ENCODE measurements around the gene SERPINE3.

SERPINE3 gene

DNA sequence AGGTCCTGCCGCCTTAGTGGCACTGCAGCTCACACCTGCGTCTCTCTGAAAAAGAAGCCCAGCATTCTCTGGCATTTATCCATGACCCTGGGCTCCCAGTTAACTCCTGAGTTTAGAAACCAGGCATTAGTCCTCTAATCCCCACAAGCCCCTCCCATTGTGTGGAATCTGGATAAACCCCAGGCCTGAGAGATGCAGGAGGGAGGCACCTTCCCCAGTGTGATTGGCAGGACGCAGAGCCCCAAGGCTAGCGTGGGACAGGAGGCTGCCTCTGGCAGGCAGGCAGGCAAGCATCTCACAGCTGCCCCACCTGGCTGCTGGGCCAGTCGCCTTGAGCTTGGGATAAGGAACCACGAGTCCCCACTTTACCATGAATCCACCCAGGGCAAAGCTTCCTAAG is 11.0 kb upstream of the SERPINE3 start:
- no peak for DNase-seq (ENCODE audit: low spot score)

DNA sequence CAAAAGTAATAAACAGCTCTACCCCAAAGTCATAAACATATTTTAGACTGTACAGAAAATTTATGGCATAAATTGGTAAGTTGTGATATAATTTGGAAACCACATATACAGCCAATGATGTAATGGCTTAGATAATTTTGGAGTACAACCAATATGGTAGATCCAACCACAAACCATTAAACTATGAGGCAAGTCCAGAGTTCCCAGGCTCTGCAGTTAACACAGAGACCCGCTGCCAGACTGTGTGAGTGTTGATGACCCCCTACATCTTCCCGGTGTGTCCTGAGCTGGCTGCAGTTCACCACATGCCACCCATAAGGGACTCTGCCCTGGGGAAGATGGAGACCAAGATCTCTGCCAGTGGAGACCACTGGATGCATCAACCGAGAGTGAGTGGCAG is 9.9 kb upstream of the SERPINE3 start:
- DNase-seq (ENCODE audit: low spot score): no peak

DNA sequence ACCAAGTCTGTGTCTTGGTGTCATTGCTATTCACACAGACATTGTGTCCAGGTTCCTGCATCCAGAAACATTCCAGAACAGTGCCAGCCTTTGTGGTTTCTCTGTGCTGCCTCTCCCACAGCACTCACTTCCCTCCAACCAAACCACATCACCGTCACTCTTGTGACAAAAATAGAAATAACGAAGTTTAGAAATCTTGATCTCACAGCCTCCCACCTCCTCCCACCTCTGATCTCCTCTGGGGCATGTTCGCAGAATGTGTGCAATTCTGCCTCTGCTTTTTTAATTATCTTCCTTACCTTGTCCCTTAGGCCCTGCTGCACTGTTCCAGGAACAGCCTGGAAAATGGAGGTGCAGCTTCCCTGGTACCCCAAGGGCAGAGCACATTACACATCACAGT is 8.7 kb upstream of the SERPINE3 start:
- DNase-seq (ENCODE audit: low spot score): no peak

DNA sequence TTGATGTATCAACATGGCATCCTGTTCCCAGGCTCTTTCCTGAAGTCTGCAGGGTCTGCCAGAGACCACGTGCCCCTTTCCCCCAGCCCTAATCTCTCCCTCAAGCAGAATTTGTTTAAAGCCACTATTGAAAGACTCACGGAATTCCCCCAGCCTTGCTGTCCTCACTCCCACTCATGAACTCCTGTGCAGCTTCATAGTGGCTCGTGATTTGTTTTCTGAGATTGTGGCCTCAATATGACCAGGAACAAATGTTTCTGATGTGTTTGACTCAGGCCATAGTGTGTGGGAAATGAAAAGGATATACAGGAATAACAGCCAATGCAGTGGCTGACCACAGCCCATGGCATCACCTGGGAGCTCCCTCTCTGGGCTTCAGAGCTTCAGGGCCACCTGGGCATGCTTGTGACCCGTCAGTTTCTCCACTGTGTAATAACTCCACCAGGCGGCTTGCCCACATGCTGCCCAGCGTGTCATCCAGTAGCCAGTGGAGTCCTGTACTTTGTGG is 8.1 kb upstream of the SERPINE3 start:
- no peak for DNase-seq (ENCODE audit: low spot score)

DNA sequence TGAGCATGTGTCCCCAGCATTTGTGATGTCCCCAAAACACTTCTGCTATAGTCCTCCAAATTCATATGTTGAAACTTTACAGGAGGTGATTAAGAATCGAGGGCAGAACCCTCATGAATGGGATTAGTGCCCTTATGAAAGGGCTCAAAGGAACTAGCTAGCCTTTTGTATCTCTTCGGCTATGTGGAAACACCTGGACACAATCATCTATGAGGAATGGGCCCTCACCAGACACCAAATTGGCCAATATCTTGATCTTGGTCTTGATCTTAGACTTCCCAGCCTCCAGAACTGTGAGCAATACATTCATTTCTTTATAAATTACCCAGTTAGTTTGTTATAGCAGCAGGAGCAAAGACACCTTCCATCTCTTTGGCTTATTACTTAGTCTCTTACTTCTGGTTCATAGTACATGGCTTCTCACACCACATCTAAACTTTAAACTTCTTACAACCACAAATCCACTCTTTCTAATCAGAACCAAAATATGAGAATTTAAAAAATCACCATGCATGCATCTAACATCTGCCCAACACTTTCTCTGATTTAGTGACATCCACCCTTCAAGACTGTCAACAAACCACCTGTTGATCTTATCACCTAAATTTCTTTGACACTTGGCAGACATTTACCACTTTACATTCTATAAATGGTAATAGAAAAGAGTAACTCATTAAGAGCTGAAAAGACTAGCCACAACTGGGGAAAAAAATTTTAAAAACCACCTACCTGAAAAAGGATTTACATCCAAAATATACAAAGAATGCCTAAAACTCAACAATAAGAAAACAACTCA is 6.7 kb upstream of the SERPINE3 start:
- no peak for DNase-seq (ENCODE audit: low spot score)

DNA sequence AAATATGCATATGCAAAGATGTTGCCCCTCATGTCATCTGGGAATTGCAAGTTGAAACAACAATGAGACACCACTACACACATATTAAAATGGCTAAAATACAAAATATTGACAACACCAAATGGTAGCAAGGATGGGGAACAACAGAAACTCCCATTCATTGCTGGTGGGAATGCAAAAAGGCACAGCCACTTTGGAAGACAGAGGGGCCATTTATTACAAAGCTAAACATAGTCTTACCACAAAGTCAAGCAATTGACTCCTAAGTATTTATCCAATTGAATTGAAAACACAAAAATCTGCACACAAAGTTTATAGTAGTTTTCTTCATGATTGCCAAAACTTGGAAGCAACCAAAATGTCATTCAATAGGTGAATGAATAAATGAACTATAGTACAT is 6.1 kb upstream of the SERPINE3 start:
- DNase-seq (ENCODE audit: low spot score): no peak

DNA sequence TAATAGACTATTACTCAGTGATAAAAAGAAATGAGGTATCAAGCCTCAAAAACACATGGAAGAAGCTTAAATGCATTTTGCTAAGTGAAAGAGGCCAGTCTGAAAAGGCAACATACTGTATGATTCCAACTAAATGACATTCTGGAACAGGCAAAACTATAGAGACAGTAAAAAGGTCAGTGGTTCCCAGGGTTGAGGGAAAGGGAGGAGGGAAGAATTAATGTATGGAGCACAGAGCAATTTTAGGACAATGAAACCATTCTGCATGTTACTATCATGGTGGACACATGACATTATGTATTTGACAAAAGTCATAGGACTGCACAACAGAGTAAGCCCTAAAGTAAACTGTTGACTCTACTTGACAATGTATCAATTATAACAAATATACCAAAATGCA is 5.7 kb upstream of the SERPINE3 start:
- DNase-seq (ENCODE audit: low spot score): no peak

DNA sequence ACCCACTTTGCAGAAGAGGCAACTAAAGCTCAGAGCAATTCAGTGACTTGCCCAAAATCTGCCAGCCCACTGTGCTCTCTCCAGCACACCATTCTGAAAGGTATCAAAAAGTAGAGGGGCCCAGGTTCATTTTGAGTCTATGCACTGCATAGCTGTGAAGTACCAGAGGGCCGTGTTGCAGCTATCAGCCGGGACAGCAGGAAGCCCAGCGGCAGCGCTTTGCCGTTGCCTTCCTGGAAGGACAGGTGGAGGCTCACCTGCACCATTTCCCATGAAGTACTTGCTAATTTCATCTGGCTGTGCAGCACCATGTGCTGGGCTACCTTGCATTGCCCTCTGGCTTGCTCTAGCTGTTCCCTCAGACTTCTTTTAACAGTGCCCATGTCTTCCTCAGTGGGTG is 2.7 kb upstream of the SERPINE3 start:
- DNase-seq (ENCODE audit: low spot score): no peak

DNA sequence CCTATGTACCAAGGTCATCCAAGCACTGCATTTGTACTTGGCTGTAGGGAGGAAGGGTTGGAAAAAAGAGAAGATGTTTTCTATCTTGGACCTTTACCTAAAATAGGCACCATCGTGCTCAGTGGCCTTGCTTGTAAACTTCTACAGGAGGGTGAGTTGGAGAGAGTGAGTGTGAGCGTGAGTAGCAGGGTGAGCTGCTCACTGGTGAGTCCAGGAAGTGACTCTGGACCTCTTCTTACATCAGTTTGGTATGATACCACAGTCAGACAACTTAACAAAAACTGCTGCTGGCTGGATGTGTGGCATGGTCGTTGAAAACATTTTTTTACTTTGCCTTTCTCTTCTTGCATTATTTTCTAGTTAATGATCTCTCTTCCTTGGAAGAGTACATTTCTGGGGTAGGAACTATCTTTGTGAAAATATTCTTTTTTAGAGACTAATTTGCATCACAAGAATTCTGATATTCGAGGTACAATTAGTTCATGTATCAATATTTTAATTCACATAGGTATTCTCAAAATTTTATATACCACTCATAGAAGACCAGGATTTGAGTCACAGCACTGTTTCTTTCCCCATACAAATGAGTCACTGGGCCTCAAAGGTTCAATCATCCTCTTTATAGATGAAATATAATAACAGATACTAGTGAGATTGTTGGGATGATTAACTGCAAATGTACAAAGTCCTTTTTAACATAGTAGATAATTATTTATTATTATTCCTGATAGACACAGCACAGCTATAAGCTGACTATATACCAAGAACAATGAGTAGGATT is 651 bp downstream of the SERPINE3 start:
- no peak for DNase-seq (ENCODE audit: low spot score)

DNA sequence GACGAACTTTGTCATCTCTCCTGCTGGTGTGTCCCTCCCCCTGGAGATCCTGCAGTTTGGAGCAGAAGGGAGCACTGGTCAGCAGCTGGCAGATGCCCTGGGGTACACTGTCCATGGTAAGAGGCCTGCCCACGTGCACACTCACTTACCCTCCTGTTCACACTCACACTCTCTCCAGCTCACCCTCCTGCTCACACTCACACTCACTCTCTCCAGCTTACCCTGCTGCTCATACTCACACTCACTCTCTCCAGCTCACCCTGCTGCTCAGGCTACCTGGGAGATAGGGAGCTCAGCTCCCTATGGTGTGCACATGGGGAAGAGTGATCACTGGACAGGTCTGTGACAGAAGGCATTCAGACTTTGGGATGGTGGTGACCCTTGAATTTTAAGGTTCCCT is 1.7 kb downstream of the SERPINE3 start:
- DNase-seq (ENCODE audit: low spot score): no peak

DNA sequence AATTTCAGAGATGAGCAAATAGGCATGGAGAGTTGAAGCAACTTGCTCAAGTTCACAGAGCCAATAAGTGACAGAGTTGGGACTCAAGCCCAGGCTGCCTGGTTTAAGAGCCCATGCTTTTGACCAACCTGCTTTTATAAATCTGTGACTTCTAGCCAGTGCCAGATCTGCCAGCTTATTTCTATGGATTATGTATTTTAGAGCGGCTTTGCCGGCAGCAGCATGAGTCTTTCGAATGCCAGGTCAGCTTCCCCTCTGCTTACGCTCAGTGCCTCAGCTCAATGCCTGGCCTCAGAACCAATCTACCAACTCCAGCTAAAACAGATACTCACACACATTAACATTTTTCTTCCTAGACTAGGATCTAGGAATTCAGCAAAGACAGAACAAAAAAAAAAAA is 2.3 kb downstream of the SERPINE3 start:
- no peak for DNase-seq (ENCODE audit: low spot score)

DNA sequence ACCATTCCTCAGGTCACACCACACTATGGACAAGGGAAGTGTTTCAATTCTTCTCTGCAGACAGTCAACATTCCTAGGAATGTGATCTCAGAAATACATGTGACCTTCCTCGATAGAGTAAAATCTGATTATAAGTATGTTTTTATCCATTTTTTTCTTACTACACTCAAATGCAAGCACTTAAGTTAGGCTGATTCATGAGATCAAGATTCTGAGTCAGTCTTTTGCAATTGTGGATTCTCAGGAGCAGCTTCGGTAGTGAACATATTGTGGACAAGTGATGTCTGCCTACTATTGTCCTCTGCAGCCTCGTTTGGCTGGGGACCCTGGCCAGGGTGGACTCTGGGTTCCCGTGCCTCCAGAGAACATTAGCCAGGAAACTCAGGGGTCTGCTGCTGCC is 3.2 kb downstream of the SERPINE3 start:
- no peak for DNase-seq (ENCODE audit: low spot score)

DNA sequence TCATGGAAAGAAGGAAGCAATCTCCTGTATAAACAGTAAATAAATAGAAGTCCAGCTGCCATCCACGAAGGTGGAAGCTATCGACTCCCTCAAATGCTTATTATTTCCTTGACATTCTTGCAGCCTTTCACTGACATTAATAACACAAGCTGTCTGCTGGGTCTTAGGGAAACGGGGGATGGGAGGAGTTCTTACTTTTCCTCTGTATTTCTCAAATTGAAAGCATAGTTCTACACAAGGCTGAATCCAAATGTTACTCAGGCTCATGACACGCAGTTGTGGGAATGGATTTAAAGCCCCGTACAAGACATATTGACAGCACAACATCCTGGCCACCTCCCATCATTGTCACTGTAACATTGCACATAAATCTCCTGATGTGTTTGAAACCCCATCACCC is 4.0 kb downstream of the SERPINE3 start:
- no peak for DNase-seq (ENCODE audit: low spot score)

DNA sequence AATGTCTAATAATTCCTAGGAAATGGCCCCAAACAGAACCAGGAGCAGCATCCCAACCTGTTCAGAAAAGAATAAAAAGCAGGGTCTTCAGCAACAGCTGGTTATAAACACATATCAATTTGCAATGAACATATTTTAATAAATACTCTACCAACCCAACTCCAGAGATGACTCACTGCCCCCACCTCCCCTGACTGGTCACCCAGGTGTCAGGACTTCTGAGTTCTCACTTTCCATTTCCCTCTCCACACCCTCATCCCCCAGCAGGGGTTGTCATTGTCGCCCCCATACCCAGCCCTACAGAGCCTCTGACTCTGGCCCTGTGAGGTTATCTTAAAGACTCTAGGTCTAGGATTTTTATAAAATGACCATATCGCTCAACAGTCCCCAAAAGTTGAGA is 6.9 kb downstream of the SERPINE3 start:
- DNase-seq (ENCODE audit: low spot score): no peak

DNA sequence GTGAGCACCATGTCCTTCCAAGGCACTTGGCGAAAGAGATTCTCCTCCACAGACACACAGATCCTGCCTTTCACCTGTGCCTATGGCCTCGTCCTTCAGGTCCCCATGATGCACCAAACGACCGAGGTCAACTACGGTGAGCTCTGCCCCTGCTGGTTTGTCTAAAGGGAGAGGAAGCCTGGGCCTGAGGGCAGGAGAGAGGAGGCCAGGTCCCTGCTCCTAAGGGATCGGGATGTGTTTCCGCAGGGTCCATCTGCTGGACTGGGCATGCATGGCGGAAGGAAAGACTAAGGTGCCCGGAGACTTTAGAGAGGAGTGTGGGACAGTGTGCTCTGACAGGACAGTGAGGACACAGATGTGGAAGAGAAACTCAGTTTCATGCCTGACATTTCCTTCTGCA is 7.6 kb downstream of the SERPINE3 start:
- no peak for DNase-seq (ENCODE audit: low spot score)

DNA sequence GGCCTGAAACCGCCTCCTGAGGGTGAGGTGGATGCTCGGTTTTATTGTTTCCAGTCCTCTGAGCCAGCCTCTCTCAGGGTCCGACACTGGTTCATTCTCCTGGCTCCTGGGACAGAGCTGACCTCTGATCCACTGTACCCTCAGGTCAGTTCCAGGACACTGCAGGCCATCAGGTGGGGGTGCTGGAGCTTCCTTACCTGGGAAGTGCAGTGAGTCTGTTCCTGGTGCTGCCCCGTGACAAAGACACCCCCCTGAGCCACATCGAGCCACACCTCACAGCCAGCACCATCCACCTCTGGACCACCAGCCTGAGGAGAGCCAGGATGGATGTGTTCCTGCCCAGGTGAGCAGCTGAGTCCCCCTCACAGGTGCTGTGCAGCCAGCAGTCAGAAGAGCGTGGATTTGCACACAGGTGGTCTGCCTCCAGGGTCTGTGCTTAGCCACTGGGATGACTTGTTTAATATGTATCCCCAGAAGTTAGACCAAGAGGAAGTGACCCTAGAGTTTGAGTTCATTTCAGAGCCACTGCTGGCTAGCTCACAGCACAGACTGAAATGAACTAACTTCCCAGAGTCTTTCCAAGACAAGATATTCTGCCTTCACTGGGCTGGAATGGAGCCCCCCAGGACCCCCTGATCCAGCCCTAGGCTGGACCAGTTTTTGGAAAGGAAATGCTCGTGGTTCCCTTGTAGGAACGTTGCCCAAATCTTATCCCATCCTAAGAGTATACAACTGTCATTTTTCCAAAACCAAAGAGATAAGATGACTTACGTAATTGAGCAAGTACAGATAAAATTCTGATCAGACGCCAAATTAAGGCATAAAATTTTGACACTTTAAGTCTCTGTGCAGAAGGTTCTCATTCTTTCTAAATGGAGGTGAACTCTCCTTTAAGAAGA is 8.8 kb downstream of the SERPINE3 start:
- no peak for DNase-seq (ENCODE audit: low spot score)

DNA sequence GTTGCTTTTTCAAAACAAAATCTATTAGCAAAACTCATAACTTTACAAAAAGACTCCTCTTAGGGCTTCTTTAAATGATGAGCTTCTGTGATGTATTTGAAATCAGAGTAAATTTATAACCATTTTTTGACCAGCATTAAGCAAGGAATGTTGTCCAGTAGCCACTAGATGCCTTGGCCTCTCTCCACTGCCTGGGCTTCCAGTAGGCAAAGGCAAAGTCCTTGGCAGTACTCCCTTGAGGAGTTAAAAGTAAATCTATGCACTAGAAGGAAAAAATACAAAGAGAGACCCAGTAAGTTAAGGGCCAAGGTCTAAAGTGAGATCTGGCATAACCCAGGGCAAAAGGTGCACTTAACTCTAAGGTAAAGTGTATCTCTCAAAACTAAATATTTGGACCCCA is 9.5 kb downstream of the SERPINE3 start:
- no peak for DNase-seq (ENCODE audit: low spot score)

DNA sequence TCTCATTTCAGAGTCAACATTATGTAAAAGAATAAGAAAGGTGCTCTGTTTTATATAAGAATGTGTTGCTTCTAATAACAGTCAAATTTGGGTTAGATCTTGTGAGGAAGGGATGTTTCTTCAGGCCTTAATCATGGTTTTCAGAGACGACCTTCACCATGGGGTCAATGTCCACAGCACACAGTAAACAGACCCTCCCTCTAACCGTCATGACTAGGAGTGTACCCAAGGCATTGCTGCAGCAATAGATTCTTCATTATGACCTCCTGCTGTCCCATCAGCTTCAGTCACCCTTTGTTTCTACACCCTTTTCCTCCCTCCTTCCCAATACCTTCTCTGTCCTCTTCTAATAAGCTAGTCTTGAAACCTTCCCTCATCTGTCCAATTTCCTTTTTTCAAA is 15.7 kb downstream of the SERPINE3 start:
- DNase-seq (ENCODE audit: low spot score): no peak

DNA sequence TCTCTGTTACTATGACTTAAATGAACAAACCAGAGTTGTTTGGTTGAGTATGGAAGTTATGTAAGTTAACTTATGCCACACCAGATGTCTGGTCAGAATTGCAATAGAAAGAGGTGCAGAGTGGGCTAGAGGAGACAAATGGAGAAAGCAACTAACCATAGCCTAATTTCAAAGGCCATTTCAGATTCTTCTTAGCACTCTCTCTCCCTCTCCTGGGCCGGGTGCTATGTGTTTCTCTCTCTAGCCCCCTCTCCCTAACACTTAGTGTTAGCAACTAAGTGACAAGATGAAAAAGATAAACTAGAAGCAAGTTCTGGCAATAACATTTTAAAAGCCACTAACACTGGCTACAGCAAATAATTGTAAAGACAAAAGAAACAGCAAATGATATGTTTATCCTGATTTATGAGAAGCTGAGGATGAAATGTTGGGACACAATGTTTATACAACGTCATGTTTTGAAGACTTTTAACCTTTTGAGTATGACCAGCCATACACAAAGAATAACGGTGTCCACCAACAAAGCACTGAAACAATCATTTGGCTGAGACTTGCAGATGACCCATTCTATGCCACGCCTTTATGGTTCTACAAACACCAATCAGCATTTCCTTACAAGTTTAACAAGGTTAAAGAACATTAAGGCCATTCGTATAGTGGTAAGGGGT is 18.6 kb downstream of the SERPINE3 start:
- no peak for DNase-seq (ENCODE audit: low spot score)

DNA sequence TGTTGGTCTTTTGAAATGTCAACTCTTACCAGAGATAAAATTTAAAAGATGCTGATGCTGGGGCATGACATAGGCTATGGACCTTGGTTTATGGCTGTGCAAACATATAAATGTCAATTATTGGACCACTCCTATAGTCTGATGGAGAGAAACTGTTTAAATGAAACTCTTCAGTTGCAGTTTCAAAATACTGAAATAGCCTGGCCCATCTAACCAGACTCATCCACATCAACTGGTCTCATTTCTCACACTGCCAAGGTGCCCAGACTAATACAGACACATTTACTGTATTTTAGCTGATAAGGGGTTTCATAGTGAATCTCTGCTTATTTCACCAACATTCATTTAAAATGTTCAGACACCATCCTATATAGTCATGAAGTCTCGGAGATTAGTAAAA is 19.9 kb downstream of the SERPINE3 start:
- DNase-seq (ENCODE audit: low spot score): no peak

DNA sequence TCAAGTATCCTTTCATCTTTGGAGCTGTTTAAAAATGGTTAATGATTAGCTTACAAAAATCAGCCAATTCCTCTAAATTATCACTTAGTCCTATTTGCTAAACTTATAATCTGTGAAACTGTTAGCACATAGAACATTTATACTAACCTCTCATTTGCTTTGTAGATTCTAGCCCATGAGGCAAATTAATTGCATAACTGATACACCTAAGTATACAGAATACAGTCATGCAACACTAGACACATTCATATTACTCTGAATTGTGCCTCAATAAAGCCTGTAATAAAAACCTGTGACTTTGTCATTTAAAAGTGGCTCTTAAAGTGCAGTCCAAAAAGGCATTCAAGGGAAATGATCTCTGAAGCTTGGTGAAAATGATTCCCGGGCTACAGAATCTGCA is 21.0 kb downstream of the SERPINE3 start:
- no peak for DNase-seq (ENCODE audit: low spot score)

DNA sequence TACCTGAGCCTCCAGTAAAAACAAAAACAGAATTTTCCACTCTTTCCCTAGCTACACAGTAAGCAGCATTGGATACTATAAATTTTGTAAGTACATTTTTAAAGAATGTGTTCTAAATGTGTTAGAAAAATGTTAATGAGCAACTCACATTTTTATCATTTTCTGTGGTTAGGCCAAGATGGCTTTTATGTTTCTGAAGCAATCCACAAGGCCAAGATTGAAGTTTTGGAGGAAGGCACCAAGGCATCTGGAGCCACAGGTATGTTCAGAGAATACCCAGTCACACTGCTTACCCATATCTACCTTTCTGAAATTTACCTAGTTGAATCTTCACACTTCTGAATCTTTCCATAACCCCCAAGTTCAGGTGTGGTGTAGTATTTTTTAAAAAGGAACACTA is 21.6 kb downstream of the SERPINE3 start:
- DNase-seq (ENCODE audit: low spot score): no peak

All from globus pallidus (tissue), 1 donor.